ENCODE data around the gene AHRR. TPM values are rescaled to one million over a fixed set of nuclear protein-coding genes. Genes with fewer than 3 reads are reported as not detected.

AHRR gene
- total and polyA plus RNA-seq, 9 of the 15 experiments (the other 6 are each of a cell fraction or from before 2014, with no cell fraction given): 0.06 to 1.6 (median 0.75) TPM; not detected in 1

GRCh38 chr5:344668-345067 is 23.2 kb downstream of the AHRR start:
- ATAC-seq (no peak), DNase-seq (ENCODE audit: extremely low read depth in 1 of 4, low spot score in 3 of 4) (no peak), FAIRE-seq (no peak)
- Histone ChIP-seq H3K27me3 (ENCODE audit: control insufficient read depth in 2 of 2, insufficient read depth in 2 of 2, low read length in 2 of 2) (peaks cover 22 to 42% of the 10 kb centered on the region in 2 experiments; a peak in 4 of 5 replicates), H3K4me3 (no peak overlapping the region), H3K9me1 (ENCODE audit: control insufficient read depth, insufficient read depth, low read length) (no peaks in the 10 kb centered on the region), H3K9ac (ENCODE audit: insufficient read depth in 1 of 2, low read depth in 2 of 2, low read length in 2 of 2) (no peak overlapping the region), H4K20me1 (replicated peaks; ENCODE audit: control insufficient read depth, insufficient read depth, low read length) (0 out of 2 replicates have a peak, but pooled peaks cover 4% of the 10 kb centered on the region), H3K4me2 (ENCODE audit: insufficient read depth, low read length) (no peak overlapping the region), H3K9me3 (replicated peaks; ENCODE audit: control insufficient read depth, insufficient read depth, low read depth, low read length) (no peaks in the 10 kb centered on the region), H3K27ac (ENCODE audit: extremely low read depth, low read depth, low read length) (no peak overlapping the region), H3K4me1 (replicated peaks in 1 of 2; ENCODE audit: control insufficient read depth in 2 of 2, insufficient read depth in 2 of 2, low read length in 2 of 2) (peaks cover 0 to 16% of the 10 kb centered on the region in 2 experiments; a peak in 2 of 5 replicates), H3K79me2 (ENCODE audit: control insufficient read depth, insufficient read depth, low read length) (no peaks in the 10 kb centered on the region), H3K36me3 (ENCODE audit: control insufficient read depth, insufficient read depth, low read length) (no peaks in the 10 kb centered on the region), H2AFZ (ENCODE audit: low read depth, low read length) (no peak overlapping the region)
- ChIA-PET POLR2A (interaction anchor here (0.5 kb wide), 1 partner anchor 33 kb away, joined by 3 read pairs; no protein-coding TSS in a partner anchor), CTCF (ENCODE audit: low intra/inter-chr PET ratio) (no interaction called here)
- BruUV-seq (replicated peaks): no TSS peak
- no peak for TF ChIP-seq SPI1 (IDR thresholded peaks at IDR 0.05; ENCODE audit: borderline replicate concordance, low read depth, low read length)
- 30% methylated on average over 2 of the region's 8 CpGs for WGBS (ENCODE audit: insufficient coverage, low coverage, missing lambda C conversion rate)
- in situ Hi-C loops (cut with MboI) (no loop called here), intact Hi-C loops (cut with micrococcal nuclease) (no loop called here)

- H3K27me3 ChIP-seq (ENCODE audit: control insufficient read depth in 2 of 2, insufficient read depth in 2 of 2, low read length in 2 of 2): peaks cover 29 to 48% of the 10 kb centered on the region in 2 experiments
- no peaks in the 10 kb centered on the region for H3K9me3 ChIP-seq (replicated peaks; ENCODE audit: control insufficient read depth, insufficient read depth, low read depth, low read length)
- H3K4me2 ChIP-seq (ENCODE audit: insufficient read depth, low read length): no peak overlapping the region
- H3K36me3 ChIP-seq (ENCODE audit: control insufficient read depth, insufficient read depth, low read length): no peaks in the 10 kb centered on the region
- no peak overlapping the region for H3K9ac ChIP-seq (ENCODE audit: insufficient read depth in 1 of 2, low read depth in 2 of 2, low read length in 2 of 2)
- POLR2A ChIA-PET: interaction anchor here (0.6 to 0.8 kb wide), 2 partner anchors 9 to 325 kb away, joined by 3 read pairs; no protein-coding TSS in a partner anchor
- intact Hi-C loops (cut with micrococcal nuclease) (no loop called here), in situ Hi-C loops (cut with MboI) (no loop called here)
- H3K9me1 ChIP-seq (ENCODE audit: control insufficient read depth, insufficient read depth, low read length): no peaks in the 10 kb centered on the region
- H3K27ac ChIP-seq (ENCODE audit: extremely low read depth, low read depth, low read length): no peak overlapping the region
- TF ChIP-seq NCOA4 (IDR thresholded peaks at IDR 0.05; ENCODE audit: partially characterized antibody) (no peak), EGR1 (conservative IDR thresholded peaks at IDR 0.05) (peak; percentile 83), CREM (IDR thresholded peaks at IDR 0.05; ENCODE audit: low read depth) (no peak), IFI16 (CRISPR knock-in tag; IDR thresholded peaks at IDR 0.05) (no peak), HNRNPH1 (optimal IDR thresholded peaks at IDR 0.05; ENCODE audit: low read depth, low read length) (no peak)
- BruUV-seq (replicated peaks): no TSS peak
- FAIRE-seq (no peak), DNase-seq (ENCODE audit: extremely low read depth in 1 of 4, low spot score in 3 of 4) (peak in 1 of 4 experiments; percentile 5), ATAC-seq (no peak)
- CTCF ChIA-PET (ENCODE audit: low intra/inter-chr PET ratio): no interaction called here
- no peak overlapping the region for H3K4me3 ChIP-seq
- no peaks in the 10 kb centered on the region for H3K79me2 ChIP-seq (ENCODE audit: control insufficient read depth, insufficient read depth, low read length)
- 0 out of 2 replicates have a peak, but pooled peaks cover 8% of the 10 kb centered on the region for H4K20me1 ChIP-seq (replicated peaks; ENCODE audit: control insufficient read depth, insufficient read depth, low read length)
- WGBS (ENCODE audit: insufficient coverage, low coverage, missing lambda C conversion rate): 26% methylated on average over 21 of the region's 22 CpGs
- no peak overlapping the region for H2AFZ ChIP-seq (ENCODE audit: low read depth, low read length)
- H3K4me1 ChIP-seq (replicated peaks in 1 of 2; ENCODE audit: control insufficient read depth in 2 of 2, insufficient read depth in 2 of 2, low read length in 2 of 2): peaks cover 0 to 16% of the 10 kb centered on the region in 2 experiments; a peak in 2 of 5 replicates
Observed at GRCh38 chr5:345404-346195, 24.1 kb downstream of the AHRR start.
